Measurements from ENCODE around the gene ORM2.

ORM2 gene

DNA sequence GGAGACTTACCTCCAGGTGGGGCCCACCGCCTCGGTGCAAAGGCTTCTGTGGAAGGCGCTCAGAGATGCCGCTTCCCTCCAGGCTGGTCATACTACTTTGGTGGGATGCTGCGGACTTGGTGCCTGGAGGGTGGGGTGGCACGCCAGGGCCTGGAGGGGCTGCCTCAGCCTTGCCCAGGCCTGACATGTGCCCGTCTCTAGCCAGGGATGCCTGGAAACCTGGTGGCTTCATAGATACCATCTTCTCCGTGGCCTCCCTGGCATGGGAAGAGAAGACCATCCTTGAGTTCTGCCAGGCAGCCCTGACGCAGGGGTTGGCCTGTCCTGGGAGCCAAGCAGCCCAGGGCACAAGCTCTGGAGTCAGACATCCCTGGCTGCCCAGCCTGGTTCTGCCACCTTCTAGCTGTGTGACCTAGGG, 28.3 kb downstream of the ORM2 start:
- TF ChIP-seq, protein P1, sequence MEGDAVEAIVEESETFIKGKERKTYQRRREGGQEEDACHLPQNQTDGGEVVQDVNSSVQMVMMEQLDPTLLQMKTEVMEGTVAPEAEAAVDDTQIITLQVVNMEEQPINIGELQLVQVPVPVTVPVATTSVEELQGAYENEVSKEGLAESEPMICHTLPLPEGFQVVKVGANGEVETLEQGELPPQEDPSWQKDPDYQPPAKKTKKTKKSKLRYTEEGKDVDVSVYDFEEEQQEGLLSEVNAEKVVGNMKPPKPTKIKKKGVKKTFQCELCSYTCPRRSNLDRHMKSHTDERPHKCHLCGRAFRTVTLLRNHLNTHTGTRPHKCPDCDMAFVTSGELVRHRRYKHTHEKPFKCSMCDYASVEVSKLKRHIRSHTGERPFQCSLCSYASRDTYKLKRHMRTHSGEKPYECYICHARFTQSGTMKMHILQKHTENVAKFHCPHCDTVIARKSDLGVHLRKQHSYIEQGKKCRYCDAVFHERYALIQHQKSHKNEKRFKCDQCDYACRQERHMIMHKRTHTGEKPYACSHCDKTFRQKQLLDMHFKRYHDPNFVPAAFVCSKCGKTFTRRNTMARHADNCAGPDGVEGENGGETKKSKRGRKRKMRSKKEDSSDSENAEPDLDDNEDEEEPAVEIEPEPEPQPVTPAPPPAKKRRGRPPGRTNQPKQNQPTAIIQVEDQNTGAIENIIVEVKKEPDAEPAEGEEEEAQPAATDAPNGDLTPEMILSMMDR (IDR thresholded peaks at IDR 0.05) = no peak
- Histone ChIP-seq H3K4me2 (ENCODE audit: low read length) (no peak overlapping the region), H3K27me3 (ENCODE audit: control insufficient read depth, insufficient read depth, low read length) (no peaks in the 10 kb centered on the region), H3K9ac (no peak overlapping the region), H3K36me3 (ENCODE audit: control insufficient read depth, insufficient read depth, low read length) (no peaks in the 10 kb centered on the region), H3K4me3 (ENCODE audit: low read depth, low read length) (no peak overlapping the region), H3K4me1 (no peaks in the 10 kb centered on the region), H3K79me2 (no peaks in the 10 kb centered on the region), H3K27ac (no peak overlapping the region), H2AFZ (no peak overlapping the region), H3K9me3 (ENCODE audit: control insufficient read depth, low read length) (no peaks in the 10 kb centered on the region)

GRCh38 chr9:114359801-114360200, 30.1 kb downstream of the ORM2 start:
- H3K79me2 ChIP-seq = no peaks in the 10 kb centered on the region
- no peak overlapping the region for H3K4me3 ChIP-seq (ENCODE audit: low read depth, low read length)
- no peak overlapping the region for H2AFZ ChIP-seq
- TF ChIP-seq, protein P1 (IDR thresholded peaks at IDR 0.05) = no peak
- no peak overlapping the region for H3K27ac ChIP-seq
- no peaks in the 10 kb centered on the region for H3K36me3 ChIP-seq (ENCODE audit: control insufficient read depth, insufficient read depth, low read length)
- no peak overlapping the region for H3K9ac ChIP-seq
- H3K9me3 ChIP-seq (ENCODE audit: control insufficient read depth, low read length) = no peaks in the 10 kb centered on the region
- H3K4me1 ChIP-seq = peaks cover 3% of the 10 kb centered on the region
- H3K27me3 ChIP-seq (ENCODE audit: control insufficient read depth, insufficient read depth, low read length) = no peaks in the 10 kb centered on the region
- H3K4me2 ChIP-seq (ENCODE audit: low read length) = no peak overlapping the region

- Histone ChIP-seq H3K36me3 (ENCODE audit: control insufficient read depth, insufficient read depth, low read length) (no peaks in the 10 kb centered on the region), H3K4me2 (ENCODE audit: low read length) (no peak overlapping the region)
Measured at GRCh38 chr9:114361542-114361941, 31.9 kb downstream of the ORM2 start.

DNA sequence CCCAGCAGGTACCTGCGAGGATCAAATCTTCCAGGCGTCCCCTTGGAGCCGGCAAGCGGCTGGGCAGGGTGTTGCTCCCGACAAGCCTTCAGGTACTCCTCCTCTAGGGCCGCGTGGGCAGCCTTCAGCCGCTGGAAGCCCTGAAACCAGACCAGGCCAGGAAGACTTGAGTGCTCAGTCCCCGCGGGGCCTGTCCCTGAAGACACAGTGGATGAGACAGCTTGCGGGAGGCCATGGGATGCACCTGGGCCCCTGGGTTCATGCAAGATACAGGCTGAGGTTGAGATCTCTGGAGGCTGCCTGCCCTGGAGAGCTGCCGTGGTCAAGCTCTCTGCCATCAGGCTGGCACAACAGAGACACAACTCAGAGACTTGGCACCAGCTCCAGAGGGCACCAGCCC, 32.7 kb downstream of the ORM2 start:
- no peak overlapping the region for H2AFZ ChIP-seq
- TF ChIP-seq, protein P1 (IDR thresholded peaks at IDR 0.05) = no peak
- H3K4me2 ChIP-seq (ENCODE audit: low read length) = no peak overlapping the region
- peaks cover 3% of the 10 kb centered on the region for H3K4me1 ChIP-seq
- H3K36me3 ChIP-seq (ENCODE audit: control insufficient read depth, insufficient read depth, low read length) = no peaks in the 10 kb centered on the region
- H3K9ac ChIP-seq = no peak overlapping the region
- H3K4me3 ChIP-seq (ENCODE audit: low read depth, low read length) = no peak overlapping the region
- no peaks in the 10 kb centered on the region for H3K27me3 ChIP-seq (ENCODE audit: control insufficient read depth, insufficient read depth, low read length)
- H3K79me2 ChIP-seq = no peaks in the 10 kb centered on the region
- no peak overlapping the region for H3K27ac ChIP-seq
- H3K9me3 ChIP-seq (ENCODE audit: control insufficient read depth, low read length) = no peaks in the 10 kb centered on the region

More at GRCh38 chr9:114361542-114361941, 31.9 kb downstream of the ORM2 start:
- Histone ChIP-seq H3K9me3 (ENCODE audit: control insufficient read depth, low read length) (no peaks in the 10 kb centered on the region), H3K27ac (no peak overlapping the region), H3K9ac (no peak overlapping the region), H2AFZ (no peak overlapping the region), H3K4me3 (ENCODE audit: low read depth, low read length) (no peak overlapping the region), H3K4me1 (peaks cover 3% of the 10 kb centered on the region), H3K27me3 (ENCODE audit: control insufficient read depth, insufficient read depth, low read length) (no peaks in the 10 kb centered on the region), H3K79me2 (no peaks in the 10 kb centered on the region)
- TF ChIP-seq, protein P1 (IDR thresholded peaks at IDR 0.05) = no peak

DNA sequence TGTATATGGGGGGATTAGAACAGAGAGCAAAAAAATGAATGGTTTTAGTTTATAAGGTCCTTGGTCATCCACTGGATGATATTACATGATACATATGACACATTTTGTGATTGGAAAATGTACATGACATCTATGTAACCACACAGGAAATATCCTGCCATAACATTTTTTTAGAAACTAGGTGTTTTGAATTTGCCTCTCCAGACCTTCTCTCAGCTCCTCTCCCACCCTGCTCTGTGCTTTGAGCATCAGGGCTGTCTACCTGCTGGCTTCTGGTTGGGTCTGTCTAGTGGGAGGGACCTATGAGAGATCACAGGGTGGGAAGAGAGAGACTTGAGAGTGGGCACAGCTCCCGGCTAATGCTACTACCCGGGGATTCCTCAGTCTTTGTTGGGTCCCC, 33.8 kb downstream of the ORM2 start:
- TF ChIP-seq, protein P1 (IDR thresholded peaks at IDR 0.05) = no peak
- no peak overlapping the region for H3K4me3 ChIP-seq (ENCODE audit: low read depth, low read length)
- H3K9me3 ChIP-seq (ENCODE audit: control insufficient read depth, low read length) = no peaks in the 10 kb centered on the region
- H3K79me2 ChIP-seq = no peaks in the 10 kb centered on the region
- no peaks in the 10 kb centered on the region for H3K27me3 ChIP-seq (ENCODE audit: control insufficient read depth, insufficient read depth, low read length)
- no peak overlapping the region for H3K9ac ChIP-seq
- H2AFZ ChIP-seq = no peak overlapping the region
- H3K27ac ChIP-seq = no peak overlapping the region
- H3K4me1 ChIP-seq = peaks cover 3% of the 10 kb centered on the region
- no peak overlapping the region for H3K4me2 ChIP-seq (ENCODE audit: low read length)
- no peaks in the 10 kb centered on the region for H3K36me3 ChIP-seq (ENCODE audit: control insufficient read depth, insufficient read depth, low read length)
